NCI-H345 treated with DMSO at 0.1 percent for 48 hours (cell line): Measurements from ENCODE around the gene PEG3.
"Not testable (repeated sequence)": the region's sequence is repeated elsewhere in the genome, so short reads cannot be mapped to it uniquely, and the experiment has no call there.

Experiments
- DNase-seq: peaks from one replicate; lab custom pipeline; 2025; ENCODE audit not compliant: unreplicated experiment; lab: John Stamatoyannopoulos, UW

Gene PEG3

GRCh38 chr19:56840451-56841192, at the start of gene PEG3, which contains the start of gene ZIM2:
PEG3 (minus strand) TSS chr19:56840726; CDS start chr19:56824655, 16,071 bp downstream.
ZIM2 (minus strand) TSS chr19:56840726; CDS start chr19:56824277, 16,449 bp downstream.
- no peak for DNase-seq

GRCh38 chr19:56885173-56885985, 44.9 kb upstream of the PEG3 start:
- no peak for DNase-seq

GRCh38 chr19:56884441-56884840, 43.9 kb upstream of the PEG3 start:
- DNase-seq: no peak

- no peak for DNase-seq
Observed at GRCh38 chr19:56880592-56881190, 40.2 kb upstream of the PEG3 start.

- no peak for DNase-seq
Observed at GRCh38 chr19:56877069-56877715, 36.7 kb upstream of the PEG3 start.

DNA sequence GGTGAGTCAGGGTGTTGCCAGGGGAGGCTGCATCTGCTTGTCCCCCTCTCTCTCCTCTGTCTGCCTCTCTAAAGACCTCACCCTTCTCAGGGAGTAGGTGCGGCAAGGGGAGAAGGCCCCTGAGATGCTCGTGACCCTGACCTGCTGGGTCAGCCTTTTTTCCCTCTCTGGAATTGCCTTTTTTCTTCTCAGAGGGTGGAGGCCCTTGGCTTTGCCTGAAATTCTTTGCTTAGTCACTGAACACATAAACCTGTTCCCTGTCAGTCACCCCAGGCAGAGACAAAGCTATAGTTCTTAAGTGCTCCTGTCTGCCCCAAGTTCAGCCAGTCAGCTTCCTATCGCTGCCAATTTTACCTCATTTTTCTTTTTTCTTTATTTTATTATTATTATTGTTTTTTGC, 35.2 kb upstream of the PEG3 start:
- DNase-seq: no peak

DNA sequence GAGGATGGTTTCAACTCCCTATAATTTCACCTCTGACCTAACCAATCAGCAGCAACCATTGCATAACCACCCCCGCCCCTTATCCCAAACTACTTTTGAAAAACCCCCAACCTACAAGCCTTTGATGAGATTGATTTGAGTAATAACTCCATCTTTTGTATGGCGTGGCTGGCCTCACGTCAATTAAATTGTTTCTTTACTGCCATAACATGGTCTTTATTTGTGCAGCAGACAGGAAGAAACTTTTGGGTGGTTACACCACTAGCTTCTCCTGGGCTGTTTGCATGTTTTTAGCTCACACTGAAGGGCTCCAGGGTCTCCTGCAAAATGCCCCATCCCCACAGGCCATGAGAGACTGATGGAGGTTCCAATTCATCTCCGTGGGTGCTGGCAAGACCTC, 34.0 kb upstream of the PEG3 start:
- DNase-seq: no peak

DNA sequence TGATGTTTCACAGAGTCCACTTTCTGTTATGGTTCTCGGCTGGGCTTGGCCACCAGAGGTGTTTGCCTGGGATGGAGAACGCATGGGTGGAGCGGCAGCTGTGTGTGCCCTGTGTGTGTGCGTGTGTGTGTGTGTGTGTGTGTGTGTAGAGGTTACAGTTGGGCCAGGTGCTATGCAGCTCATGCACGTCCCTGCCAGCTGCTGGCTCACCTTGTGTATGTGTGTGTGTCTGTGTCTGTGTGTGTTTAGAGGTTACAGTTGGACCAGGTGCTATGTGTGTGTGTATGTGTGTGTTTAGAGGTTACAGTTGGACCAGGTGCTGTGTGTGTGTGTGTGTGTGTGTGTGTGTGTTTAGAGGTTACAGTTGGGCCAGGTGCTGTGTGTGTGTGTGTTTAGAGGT, 33.0 kb upstream of the PEG3 start:
- DNase-seq: no peak

- no peak for DNase-seq
Observed at GRCh38 chr19:56869886-56870285, 29.4 kb upstream of the PEG3 start.

- no peak for DNase-seq
Observed at GRCh38 chr19:56868446-56868845, 27.9 kb upstream of the PEG3 start.

DNA sequence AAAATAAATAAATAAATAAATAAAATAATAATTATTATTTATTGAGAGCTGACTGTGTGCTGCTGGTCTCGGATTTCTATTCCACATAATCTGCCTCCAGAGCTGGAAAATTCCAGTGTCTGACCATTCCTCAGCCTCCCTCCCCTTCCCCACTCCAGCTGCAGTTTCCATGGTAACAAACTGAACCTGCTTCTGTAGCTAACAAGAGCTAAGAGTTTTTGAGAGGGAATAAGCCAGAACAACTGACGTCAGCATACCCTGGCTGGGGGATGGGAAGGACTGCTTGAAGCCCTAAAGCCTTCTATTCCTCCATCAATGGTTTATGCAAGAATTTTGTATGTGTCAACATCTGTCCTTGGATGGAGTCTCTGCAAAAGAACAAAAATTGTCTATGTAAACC, 26.0 kb upstream of the PEG3 start:
- no peak for DNase-seq

DNA sequence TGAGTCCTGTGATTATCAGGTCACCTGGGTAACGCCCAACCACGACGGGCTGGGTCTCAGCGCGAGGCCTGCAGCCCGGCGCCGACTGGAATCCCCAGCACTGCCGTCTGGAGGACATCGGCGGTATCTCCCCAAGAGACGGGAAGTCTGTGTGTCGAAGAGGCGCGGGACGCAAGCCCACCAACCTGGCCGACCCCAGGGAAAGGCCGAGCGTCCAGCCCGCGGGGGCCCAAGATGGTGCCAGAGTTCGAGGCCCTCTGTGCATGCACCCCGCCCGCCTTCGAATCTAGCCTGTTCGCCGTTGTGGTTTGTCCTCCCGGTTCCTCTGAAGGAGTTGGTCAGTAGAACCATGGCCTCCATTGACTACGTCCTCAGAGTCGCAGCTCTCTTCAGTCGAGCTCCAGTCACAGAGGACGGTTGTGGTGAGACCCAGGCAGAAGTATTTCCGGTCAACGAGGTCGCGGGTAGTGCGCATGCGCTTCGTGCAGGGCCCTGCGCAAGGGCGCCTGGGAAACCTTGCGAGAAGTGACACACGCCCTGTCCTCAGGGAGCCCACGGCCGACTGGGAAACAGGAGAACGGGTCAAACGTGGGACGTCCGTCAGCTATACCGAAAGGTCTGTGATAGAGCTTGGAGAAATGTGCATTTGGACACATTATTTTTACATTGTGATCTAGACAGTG, 24.1 kb upstream of the PEG3 start:
- DNase-seq: no peak

GRCh38 chr19:56862741-56863140, 22.2 kb upstream of the PEG3 start:
- DNase-seq: no peak

GRCh38 chr19:56860409-56860808, 19.9 kb upstream of the PEG3 start:
- not testable (repeated sequence) for DNase-seq

- no peak for DNase-seq
Observed at GRCh38 chr19:56858026-56858425, 17.5 kb upstream of the PEG3 start.

DNA sequence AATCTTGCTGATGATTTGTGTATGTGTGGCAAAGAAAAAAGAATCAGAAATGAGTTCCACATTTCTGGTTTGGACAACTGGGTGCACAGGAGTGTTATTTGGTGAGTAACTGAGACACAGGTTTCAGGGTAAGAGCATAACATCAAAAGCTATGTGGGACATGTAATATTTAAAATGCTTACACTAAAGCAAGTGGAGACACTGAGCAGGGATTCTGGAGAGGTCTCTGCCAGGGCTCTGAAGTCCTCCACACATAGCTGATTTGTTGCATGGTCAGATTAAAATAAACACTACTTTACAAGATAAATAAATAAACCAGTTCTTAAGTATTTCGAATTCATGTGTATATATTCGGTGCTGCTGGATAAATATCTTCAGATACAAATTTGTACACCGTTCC, 16.3 kb upstream of the PEG3 start:
- no peak for DNase-seq

GRCh38 chr19:56852361-56852760, 11.8 kb upstream of the PEG3 start:
- DNase-seq: not testable (repeated sequence)

- no peak for DNase-seq
Observed at GRCh38 chr19:56848166-56848565, 7.6 kb upstream of the PEG3 start.

DNA sequence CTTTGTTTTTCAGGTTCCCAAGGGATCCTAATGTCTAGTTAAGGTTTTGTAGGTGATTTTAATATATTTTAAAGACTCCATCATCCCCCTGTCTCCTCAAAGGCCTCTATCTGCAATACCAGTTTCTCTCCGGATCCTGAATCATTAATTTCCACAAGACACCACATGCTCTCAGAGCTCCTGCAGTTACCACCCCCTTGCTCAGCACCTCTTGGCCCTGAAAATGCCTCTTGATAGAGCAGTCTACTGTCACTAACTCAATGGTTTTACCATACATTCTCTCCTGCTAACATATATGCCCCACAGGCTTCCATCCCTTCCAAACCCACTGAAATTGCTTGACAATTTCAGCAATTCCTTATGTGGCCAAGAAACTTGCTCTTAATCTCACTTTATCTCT, 1.9 kb upstream of the PEG3 start:
- DNase-seq: no peak

DNA sequence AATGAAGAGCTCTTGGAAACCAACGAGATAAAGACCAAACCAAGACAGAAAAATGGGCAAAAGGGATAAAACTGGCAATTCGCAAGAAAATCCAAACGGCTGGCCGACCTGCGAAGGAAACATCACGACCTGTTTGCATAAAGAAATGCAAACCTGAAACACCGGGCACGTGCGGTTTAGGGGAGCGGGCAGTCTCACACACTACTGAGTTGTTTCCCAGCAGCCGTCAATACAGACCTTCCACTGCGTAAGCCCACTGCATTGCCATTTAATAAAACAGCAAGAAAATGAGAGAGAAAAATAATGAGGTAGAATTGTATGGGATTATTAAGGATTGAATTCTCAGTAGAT, 642 bp upstream of the PEG3 start:
- no peak for DNase-seq
